Measurements from ENCODE around the gene BCLAF1. TPM values are rescaled to one million over a fixed set of nuclear protein-coding genes. Genes with fewer than 3 reads are reported as not detected.

The BCLAF1 gene
- total and polyA plus RNA-seq, 9 of the 15 experiments (the other 6 are each of a cell fraction or from before 2014, with no cell fraction given) = 65.4 to 286 (median 165) TPM

- TF ChIP-seq ZNF592 (IDR thresholded peaks at IDR 0.05) (no peak), HMGXB4 (CRISPR knock-in tag; IDR thresholded peaks at IDR 0.05) (no peak)
These were observed 29.0 kb upstream of the BCLAF1 start (continued) for GRCh38 chr6:136318676-136319075.

- POLR2A ChIA-PET = interaction anchor here (0.7 to 2.9 kb wide), 3 partner anchors 16 to 30 kb away, joined by 3 to 12 read pairs (median 9); partner anchors contain the start of gene BCLAF1
These were observed 28.3 kb upstream of the BCLAF1 start for GRCh38 chr6:136317971-136318370.

More at GRCh38 chr6:136317971-136318370, 28.3 kb upstream of the BCLAF1 start:
- CTCF ChIA-PET (ENCODE audit: low intra/inter-chr PET ratio) = interaction anchor here (0.8 kb wide), 1 partner anchor 109 kb away, joined by 3 read pairs; no protein-coding TSS in a partner anchor
- FAIRE-seq (no peak), DNase-seq (ENCODE audit: extremely low read depth in 1 of 4, low spot score in 3 of 4) (no peak), ATAC-seq (no peak)
- WGBS (ENCODE audit: insufficient coverage, low coverage, missing lambda C conversion rate) = 4% methylated on average over 6 of the region's 6 CpGs
- Histone ChIP-seq H3K4me2 (ENCODE audit: insufficient read depth, low read length) (no peak overlapping the region), H3K27me3 (ENCODE audit: control insufficient read depth in 2 of 2, insufficient read depth in 2 of 2, low read length in 2 of 2) (peaks cover 4 to 6% of the 10 kb centered on the region in 2 experiments), H3K9me1 (ENCODE audit: control insufficient read depth, insufficient read depth, low read length) (no peaks in the 10 kb centered on the region), H3K4me3 (no peak overlapping the region), H2AFZ (ENCODE audit: low read depth, low read length) (0 out of 2 replicates have a peak overlapping the region, but pooled peaks have one; percentile 40), H3K27ac (ENCODE audit: extremely low read depth, low read depth, low read length) (no peak overlapping the region), H3K36me3 (ENCODE audit: control insufficient read depth, insufficient read depth, low read length) (no peaks in the 10 kb centered on the region), H3K9me3 (replicated peaks; ENCODE audit: control insufficient read depth, insufficient read depth, low read depth, low read length) (no peaks in the 10 kb centered on the region), H4K20me1 (replicated peaks; ENCODE audit: control insufficient read depth, insufficient read depth, low read length) (no peaks in the 10 kb centered on the region), H3K4me1 (replicated peaks in 1 of 2; ENCODE audit: control insufficient read depth in 2 of 2, insufficient read depth in 2 of 2, low read length in 2 of 2) (no peaks in the 10 kb centered on the region), H3K79me2 (ENCODE audit: control insufficient read depth, insufficient read depth, low read length) (no peaks in the 10 kb centered on the region), H3K9ac (ENCODE audit: insufficient read depth in 1 of 2, low read depth in 2 of 2, low read length in 2 of 2) (no peak overlapping the region)
- intact Hi-C loops (cut with micrococcal nuclease) (loop anchor here (1.0 to 10.0 kb wide), 7 partner anchors 29 to 813 kb away; partner anchors contain the start of gene BCLAF1), in situ Hi-C loops (cut with MboI) (no loop called here)
- no peak for TF ChIP-seq TFE3 (CRISPR knock-in tag; IDR thresholded peaks at IDR 0.05)
- no peak for TF ChIP-seq MBD1 (CRISPR knock-in tag; IDR thresholded peaks at IDR 0.05)
- no TSS peak for BruUV-seq (replicated peaks)
